ENCODE results near the gene DTNB.

The DTNB gene

DNA sequence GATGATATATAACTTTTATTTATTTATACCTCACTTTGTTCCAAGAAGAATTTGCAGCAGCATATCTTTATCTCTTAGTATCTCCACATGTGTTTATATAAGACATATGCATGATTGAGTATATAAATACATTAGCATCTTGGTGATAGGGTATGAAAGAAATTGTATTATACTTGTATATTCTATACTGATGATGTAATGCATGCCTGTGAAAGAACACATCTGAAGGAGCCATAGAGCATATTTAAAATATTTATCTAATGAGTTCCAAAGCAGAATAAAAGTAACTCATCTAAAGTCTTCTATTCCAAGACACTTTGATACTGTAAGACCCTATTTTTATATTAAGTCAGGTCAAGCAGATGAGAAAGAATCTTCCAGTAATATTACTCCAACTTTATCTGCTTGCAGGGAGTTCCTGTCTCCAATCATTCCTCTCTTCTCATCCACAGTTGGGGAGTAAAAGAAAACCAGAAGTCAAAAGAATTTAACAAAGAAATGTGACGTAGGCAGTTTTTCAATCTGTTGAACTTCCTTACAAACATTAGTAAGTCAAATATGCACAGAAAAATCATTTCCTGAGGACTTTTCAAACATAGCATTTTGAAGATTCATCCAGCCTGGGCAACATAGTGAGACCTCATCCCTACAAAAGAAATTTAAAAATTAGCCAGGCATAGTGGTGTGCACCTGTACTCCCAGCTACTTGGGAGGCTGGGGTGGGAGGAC is 76.7 kb downstream of the DTNB start:
- TF ChIP-seq, protein P1, sequence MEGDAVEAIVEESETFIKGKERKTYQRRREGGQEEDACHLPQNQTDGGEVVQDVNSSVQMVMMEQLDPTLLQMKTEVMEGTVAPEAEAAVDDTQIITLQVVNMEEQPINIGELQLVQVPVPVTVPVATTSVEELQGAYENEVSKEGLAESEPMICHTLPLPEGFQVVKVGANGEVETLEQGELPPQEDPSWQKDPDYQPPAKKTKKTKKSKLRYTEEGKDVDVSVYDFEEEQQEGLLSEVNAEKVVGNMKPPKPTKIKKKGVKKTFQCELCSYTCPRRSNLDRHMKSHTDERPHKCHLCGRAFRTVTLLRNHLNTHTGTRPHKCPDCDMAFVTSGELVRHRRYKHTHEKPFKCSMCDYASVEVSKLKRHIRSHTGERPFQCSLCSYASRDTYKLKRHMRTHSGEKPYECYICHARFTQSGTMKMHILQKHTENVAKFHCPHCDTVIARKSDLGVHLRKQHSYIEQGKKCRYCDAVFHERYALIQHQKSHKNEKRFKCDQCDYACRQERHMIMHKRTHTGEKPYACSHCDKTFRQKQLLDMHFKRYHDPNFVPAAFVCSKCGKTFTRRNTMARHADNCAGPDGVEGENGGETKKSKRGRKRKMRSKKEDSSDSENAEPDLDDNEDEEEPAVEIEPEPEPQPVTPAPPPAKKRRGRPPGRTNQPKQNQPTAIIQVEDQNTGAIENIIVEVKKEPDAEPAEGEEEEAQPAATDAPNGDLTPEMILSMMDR (IDR thresholded peaks at IDR 0.05), result no peak
- Histone ChIP-seq H3K4me1 (ENCODE audit: control insufficient read depth in 1 of 2, insufficient read depth in 1 of 2, low read depth in 1 of 2, low read length in 1 of 2) (no peaks in the 10 kb centered on the region), H3K36me3 (no peaks in the 10 kb centered on the region), H3K4me3 (ENCODE audit: low read depth in 1 of 2, low read length in 1 of 2) (no peak overlapping the region), H3K27me3 (no peaks in the 10 kb centered on the region), H3K27ac (no peak overlapping the region), H3K9me3 (no peaks in the 10 kb centered on the region)

DNA sequence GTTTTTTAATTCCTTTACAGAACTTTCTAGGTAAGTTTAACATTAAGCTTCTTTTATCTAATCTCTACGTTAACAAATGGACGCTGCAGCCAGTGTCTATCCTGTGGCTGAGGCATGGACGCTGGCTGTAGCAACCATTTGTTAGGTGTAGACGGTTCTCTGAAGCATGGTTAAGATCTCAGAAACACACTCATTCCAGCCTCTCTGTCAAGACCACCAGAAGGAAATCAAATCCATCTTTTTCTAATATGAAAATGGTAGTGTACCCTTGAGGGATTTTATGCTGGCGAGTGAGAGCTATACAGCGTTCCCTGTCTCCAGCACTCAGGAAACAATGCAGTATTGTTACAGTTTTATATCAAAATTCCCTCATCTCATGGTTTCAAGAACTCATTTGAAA is 78.0 kb downstream of the DTNB start:
- Histone ChIP-seq H3K4me1 (ENCODE audit: control insufficient read depth in 1 of 2, insufficient read depth in 1 of 2, low read depth in 1 of 2, low read length in 1 of 2) (no peaks in the 10 kb centered on the region), H3K36me3 (no peaks in the 10 kb centered on the region), H3K9me3 (no peaks in the 10 kb centered on the region), H3K27me3 (no peaks in the 10 kb centered on the region), H3K27ac (no peak overlapping the region), H3K4me3 (ENCODE audit: low read depth in 1 of 2, low read length in 1 of 2) (no peak overlapping the region)
- TF ChIP-seq, protein P1 (IDR thresholded peaks at IDR 0.05), result no peak

DNA sequence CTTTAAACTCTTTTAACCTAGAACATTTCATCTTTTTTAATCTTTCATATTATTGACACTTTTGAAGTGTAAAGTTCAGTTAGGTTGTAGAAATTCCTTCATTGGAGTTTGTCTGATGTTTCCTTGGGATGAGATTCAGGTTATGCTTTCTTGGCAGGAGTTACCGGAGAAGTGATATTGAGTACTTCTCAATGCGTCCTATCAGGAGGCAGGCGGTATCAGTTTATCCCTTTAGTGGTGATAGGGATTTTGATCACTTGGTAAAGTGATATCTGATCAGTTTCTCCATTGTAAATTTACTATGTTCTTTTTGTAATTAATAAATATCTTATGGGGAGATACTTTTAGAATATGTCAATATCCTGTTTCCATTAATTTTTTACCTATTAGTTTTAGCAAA is 78.4 kb downstream of the DTNB start:
- Histone ChIP-seq H3K27ac (no peak overlapping the region), H3K4me1 (ENCODE audit: control insufficient read depth in 1 of 2, insufficient read depth in 1 of 2, low read depth in 1 of 2, low read length in 1 of 2) (no peaks in the 10 kb centered on the region), H3K4me3 (ENCODE audit: low read depth in 1 of 2, low read length in 1 of 2) (no peak overlapping the region), H3K9me3 (no peaks in the 10 kb centered on the region), H3K36me3 (no peaks in the 10 kb centered on the region), H3K27me3 (no peaks in the 10 kb centered on the region)
- TF ChIP-seq, protein P1 (IDR thresholded peaks at IDR 0.05), result no peak

DNA sequence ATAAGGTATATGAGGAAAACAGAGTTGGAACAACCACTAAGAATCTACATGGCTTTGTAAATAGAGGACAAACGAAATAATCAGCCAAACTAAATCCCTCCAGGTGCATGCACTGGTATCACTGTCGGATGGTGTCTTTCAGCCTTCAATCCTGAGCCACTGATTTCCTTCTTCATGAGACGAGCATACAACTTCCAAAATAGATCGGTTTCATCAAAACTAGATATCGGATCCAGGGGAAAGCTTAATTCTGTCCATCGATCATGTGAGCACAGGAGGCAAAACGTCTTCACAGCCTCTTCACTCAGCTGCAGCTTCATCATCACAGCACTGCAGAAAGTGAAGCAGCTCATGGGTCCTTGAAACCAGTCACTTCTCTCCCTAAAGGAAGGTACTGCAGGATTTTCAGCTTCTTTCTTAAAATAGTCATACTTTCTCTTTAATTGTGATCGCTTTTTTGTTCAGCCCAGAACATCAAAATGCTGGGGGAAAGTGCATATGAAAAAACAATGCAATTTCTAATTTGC is 80.5 kb downstream of the DTNB start:
- no peaks in the 10 kb centered on the region for H3K4me1 ChIP-seq (ENCODE audit: control insufficient read depth in 1 of 2, insufficient read depth in 1 of 2, low read depth in 1 of 2, low read length in 1 of 2)
- no peaks in the 10 kb centered on the region for H3K36me3 ChIP-seq
- H3K27me3 ChIP-seq, result no peaks in the 10 kb centered on the region
- TF ChIP-seq, protein P1 (IDR thresholded peaks at IDR 0.05), result no peak
- H3K27ac ChIP-seq, result no peak overlapping the region
- H3K4me3 ChIP-seq (ENCODE audit: low read depth in 1 of 2, low read length in 1 of 2), result no peak overlapping the region
- H3K9me3 ChIP-seq, result no peaks in the 10 kb centered on the region

DNA sequence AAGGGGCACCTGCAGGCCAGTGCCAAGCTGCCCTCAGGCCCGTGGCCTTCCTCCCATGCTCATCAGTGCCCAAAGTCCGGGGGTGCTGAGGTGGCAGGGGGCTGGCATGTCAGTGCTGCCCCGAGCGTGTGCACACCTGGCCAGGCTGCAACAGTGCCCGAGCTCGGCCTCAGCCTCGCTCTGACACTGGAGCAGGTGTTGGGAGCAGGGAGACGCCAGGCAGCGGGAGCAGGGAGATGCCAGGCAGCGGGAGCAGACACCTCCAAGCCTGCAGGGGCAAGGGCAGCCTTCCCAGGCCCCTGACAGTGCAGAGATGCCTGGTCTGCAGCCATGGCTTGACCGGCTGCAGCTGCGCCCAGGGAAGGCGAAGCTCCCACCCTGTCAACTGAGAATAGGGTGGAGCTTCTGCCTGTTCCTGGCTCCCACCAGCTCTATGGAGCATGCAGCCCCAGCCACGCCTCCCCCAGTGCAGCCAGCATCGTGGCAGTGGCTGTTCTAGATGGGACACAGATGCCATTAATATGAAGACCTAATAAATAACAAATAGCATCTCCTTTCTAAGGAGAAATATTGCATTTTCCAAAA is 82.4 kb downstream of the DTNB start:
- no peak overlapping the region for H3K27ac ChIP-seq
- TF ChIP-seq, protein P1 (IDR thresholded peaks at IDR 0.05), result no peak
- no peaks in the 10 kb centered on the region for H3K4me1 ChIP-seq (ENCODE audit: control insufficient read depth in 1 of 2, insufficient read depth in 1 of 2, low read depth in 1 of 2, low read length in 1 of 2)
- no peaks in the 10 kb centered on the region for H3K36me3 ChIP-seq
- no peaks in the 10 kb centered on the region for H3K27me3 ChIP-seq
- no peaks in the 10 kb centered on the region for H3K9me3 ChIP-seq
- H3K4me3 ChIP-seq (ENCODE audit: low read depth in 1 of 2, low read length in 1 of 2), result no peak overlapping the region

All from neutrophil (primary cell).